HepG2 (cell line): ENCODE results near the gene CAPN11. TPM values are rescaled to one million over a fixed set of nuclear protein-coding genes. Genes with fewer than 3 reads are reported as not detected.

Experiments used
- CHD4 ChIP-seq: fragments of 200-600 bp; sonication (generic); IDR thresholded peaks from 2 replicates; pipeline ENCODE4 v1.7.0; 2017; ENCODE audit warnings: mild to moderate bottlenecking, low read length, borderline replicate concordance
- CREM ChIP-seq, 2 experiments: sonication (generic) in 1 of 2; formaldehyde crosslinking in 1 of 2; IDR thresholded peaks; 2 replicates each; pipeline versions ENCODE4 v1.4.0 to v1.6.1; 2016 to 2020; ENCODE audit warnings: antibody characterized with exemption in 1 of 2, mild to moderate bottlenecking in 1 of 2, missing genetic modification reagents in 1 of 2
- EP300 ChIP-seq, 3 experiments: sonication (generic) in 1 of 3; formaldehyde crosslinking in 1 of 3; IDR thresholded peaks; 2 replicates each; pipeline versions ENCODE4 v1.5.1 to v1.6.1; 2011 to 2020; ENCODE audit warnings: low read depth in 2 of 3, low read length in 2 of 3, borderline replicate concordance in 1 of 3, improper control_type of control experiment in 1 of 3, mild to moderate bottlenecking in 1 of 3, missing genetic modification reagents in 1 of 3, moderate library complexity in 1 of 3
- GATAD2A ChIP-seq: IDR thresholded peaks from 2 replicates; pipeline ENCODE4 v1.6.1; 2016
- HMGXB3 ChIP-seq: sonication (generic); formaldehyde crosslinking; IDR thresholded peaks from 2 replicates; pipeline ENCODE4 v1.4.0; 2020; ENCODE audit warnings: missing genetic modification reagents, borderline replicate concordance
- IRF9 ChIP-seq: sonication (generic); formaldehyde crosslinking; IDR thresholded peaks from 2 replicates; pipeline ENCODE4 v1.8.0; 2022; ENCODE audit warnings: missing genetic modification reagents, mild to moderate bottlenecking, borderline replicate concordance
- KDM3A ChIP-seq: IDR thresholded peaks from 2 replicates; pipeline ENCODE4 v1.6.1; 2018; ENCODE audit warnings: low read depth, missing compliant biosample characterization
- SAFB2 ChIP-seq: sonication (generic); formaldehyde crosslinking; IDR thresholded peaks from 2 replicates; pipeline ENCODE4 v1.5.1; 2020; ENCODE audit warnings: missing genetic modification reagents, low read depth, mild to moderate bottlenecking, borderline replicate concordance
- SALL1 ChIP-seq: sonication (generic); formaldehyde crosslinking; IDR thresholded peaks from 2 replicates; pipeline ENCODE4 v1.8.0; 2022; ENCODE audit warnings: mild to moderate bottlenecking, missing genetic modification reagents
- TEF ChIP-seq: sonication (generic); formaldehyde crosslinking; IDR thresholded peaks from 2 replicates; pipeline ENCODE4 v1.5.0; 2020; ENCODE audit warnings: missing genetic modification reagents
- U2AF2 ChIP-seq: fragments of 200-400 bp; formaldehyde crosslinking; IDR thresholded peaks from 2 replicates; pipeline ENCODE4 v1.6.1; 2017; ENCODE audit warnings: low read depth, mild to moderate bottlenecking, low read length
- YY1 ChIP-seq: IDR thresholded peaks from 2 replicates; pipeline ENCODE4 v1.6.1; 2011; ENCODE audit warnings: low read length, low read depth, moderate library complexity, mild to moderate bottlenecking; ENCODE audit not compliant: insufficient read depth, insufficient replicate concordance
- ZFP82 ChIP-seq: sonication (generic); formaldehyde crosslinking; IDR thresholded peaks from 2 replicates; pipeline ENCODE4 v1.5.1; 2020; ENCODE audit warnings: mild to moderate bottlenecking, missing genetic modification reagents, borderline replicate concordance
- ZFP91 ChIP-seq: sonication (generic); formaldehyde crosslinking; IDR thresholded peaks from 2 replicates; pipeline ENCODE4 v1.9.0; 2022; ENCODE audit warnings: missing genetic modification reagents, mild to moderate bottlenecking, borderline replicate concordance
- ZNF235 ChIP-seq: sonication (generic); formaldehyde crosslinking; IDR thresholded peaks from 2 replicates; pipeline ENCODE4 v1.8.1; 2023; ENCODE audit warnings: mild to moderate bottlenecking, missing genetic modification reagents, borderline replicate concordance
- ZNF292 ChIP-seq: sonication (generic); formaldehyde crosslinking; IDR thresholded peaks from 2 replicates; pipeline ENCODE4 v1.8.1; 2022; ENCODE audit warnings: mild to moderate bottlenecking, low read depth, missing genetic modification reagents, borderline replicate concordance
- ZNF607 ChIP-seq: sonication (generic); formaldehyde crosslinking; IDR thresholded peaks from 2 replicates; pipeline ENCODE4 v1.5.1; 2020; ENCODE audit warnings: missing genetic modification reagents, mild to moderate bottlenecking, borderline replicate concordance
- polyA plus RNA-seq, 8 experiments: library from polyadenylated mRNA; depleted of rRNA in 3 of 8; stranded (reverse) in 7 of 8; unstranded in 1 of 8; fragments of >200 nt; fragmentation: Illumina TruSeq in 4 of 8; extraction: Trizol in 4 of 8; gene quantifications; 2 replicates each; pipeline versions ENCODE4 v1.2.1 to v1.2.3, GENCODE V29; 2011 to 2016; ENCODE audit warnings: low read depth in 4 of 8, missing spikeins in 1 of 8, mixed read lengths in 1 of 8; ENCODE audit not compliant: insufficient read depth in 1 of 8
- total RNA-seq, 5 experiments: library from RNA; depleted of rRNA; stranded (reverse); fragments of >200 nt; fragmentation: Illumina TruSeq; extraction: Trizol; gene quantifications; 2 replicates each; pipeline ENCODE4 v1.2.3, GENCODE V29; 2016; ENCODE audit warnings: low read depth in 1 of 5

Gene CAPN11
- total and polyA plus RNA-seq, 2 of the 13 experiments (the other 11 are each of a cell fraction or from before 2014, with no cell fraction given): 0.07 to 0.11 TPM

- TF ChIP-seq HMGXB3 (no peak), ZNF292 (CRISPR knock-in tag) (no peak), GATAD2A (CRISPR knock-in tag) (peak; percentile 21; the same call in 1 of the 2 replicates), ZNF235 (CRISPR knock-in tag) (no peak), ZNF607 (CRISPR knock-in tag) (no peak; the same call in 1 of the 2 replicates), CHD4 (no peak), TEF (no peak), ZFP82 (CRISPR knock-in tag) (no peak), EP300 (IDR thresholded peaks at IDR 0.05; ENCODE audit: low read depth in 2 of 2, low read length in 2 of 2) (no peak), EP300 (CRISPR knock-in tag; IDR thresholded peaks at IDR 0.05; ENCODE audit: borderline replicate concordance) (no peak), CREM (IDR thresholded peaks at IDR 0.05) (no peak), CREM (CRISPR knock-in tag; IDR thresholded peaks at IDR 0.05) (no peak), KDM3A (CRISPR knock-in tag) (0 out of 2 replicates have a peak, but pooled peaks have one; percentile 7), SALL1 (CRISPR knock-in tag) (peak; percentile 54; the same call in 1 of the 2 replicates), IRF9 (CRISPR knock-in tag) (peak; percentile 81; the same call in 1 of the 2 replicates), SAFB2 (CRISPR knock-in tag) (no peak; the same call in 1 of the 2 replicates), U2AF2 (no peak), ZFP91 (CRISPR knock-in tag) (peak; percentile 82; the same call in 1 of the 2 replicates), YY1 (peak; percentile 3)
These were observed 30.4 kb upstream of the CAPN11 start (continued) for GRCh38 chr6:44128020-44128917.
